NCI-H1105 treated with DMSO at 0.1 percent for 48 hours (cell line): ENCODE data around the gene MCRIP1.

Source experiments
- DNase-seq: peaks from one replicate; lab custom pipeline; 2025; lab: John Stamatoyannopoulos, UW

The MCRIP1 gene

GRCh38 chr17:81860756-81861568 is 27.9 kb upstream of the MCRIP1 start:
- DNase-seq = peak; percentile 99

GRCh38 chr17:81859906-81860755 is 27.0 kb upstream of the MCRIP1 start, which contains the start of gene P4HB:
TSS of gene P4HB (minus strand) at chr17:81860535. CDS start at chr17:81860471, 64 bp downstream.
- DNase-seq = no peak

- DNase-seq = no peak
These were observed 26.1 kb upstream of the MCRIP1 start for GRCh38 chr17:81858967-81859905.

GRCh38 chr17:81858170-81858966 is 25.3 kb upstream of the MCRIP1 start:
- DNase-seq = no peak

GRCh38 chr17:81854974-81855774 is 22.1 kb upstream of the MCRIP1 start:
- no peak for DNase-seq

GRCh38 chr17:81852237-81852636 is 19.1 kb upstream of the MCRIP1 start:
- DNase-seq = no peak

GRCh38 chr17:81851423-81851822 is 18.3 kb upstream of the MCRIP1 start:
- DNase-seq = no peak

- no peak for DNase-seq
These were observed 16.4 kb upstream of the MCRIP1 start for GRCh38 chr17:81849457-81849856.

- no peak for DNase-seq
These were observed 13.9 kb upstream of the MCRIP1 start for GRCh38 chr17:81846743-81847689.

- no peak for DNase-seq
These were observed 13.0 kb upstream of the MCRIP1 start for GRCh38 chr17:81845881-81846742.

- DNase-seq = no peak
These were observed 12.3 kb upstream of the MCRIP1 start for GRCh38 chr17:81845361-81845760.

- DNase-seq = no peak
These were observed 11.8 kb upstream of the MCRIP1 start for GRCh38 chr17:81844887-81845286.

- DNase-seq = no peak
These were observed 11.3 kb upstream of the MCRIP1 start for GRCh38 chr17:81844327-81844851.

GRCh38 chr17:81843713-81844326 is 10.7 kb upstream of the MCRIP1 start:
- no peak for DNase-seq

- no peak for DNase-seq
These were observed 9.8 kb upstream of the MCRIP1 start for GRCh38 chr17:81842725-81843504.

- no peak for DNase-seq
These were observed 9.3 kb upstream of the MCRIP1 start for GRCh38 chr17:81842378-81842724.

GRCh38 chr17:81841866-81842265 is 8.8 kb upstream of the MCRIP1 start:
- no peak for DNase-seq
